ENCODE measurements around the gene TRAPPC10. TPM values are rescaled to one million over a fixed set of nuclear protein-coding genes. Genes with fewer than 3 reads are reported as not detected.
A peak's percentile ranks its signal among the peaks of the same experiment; 100 is the strongest.

The TRAPPC10 gene
- total RNA-seq, 6 experiments from 2014 or later = 15.4 to 25.6 (median 18.4) TPM

DNA sequence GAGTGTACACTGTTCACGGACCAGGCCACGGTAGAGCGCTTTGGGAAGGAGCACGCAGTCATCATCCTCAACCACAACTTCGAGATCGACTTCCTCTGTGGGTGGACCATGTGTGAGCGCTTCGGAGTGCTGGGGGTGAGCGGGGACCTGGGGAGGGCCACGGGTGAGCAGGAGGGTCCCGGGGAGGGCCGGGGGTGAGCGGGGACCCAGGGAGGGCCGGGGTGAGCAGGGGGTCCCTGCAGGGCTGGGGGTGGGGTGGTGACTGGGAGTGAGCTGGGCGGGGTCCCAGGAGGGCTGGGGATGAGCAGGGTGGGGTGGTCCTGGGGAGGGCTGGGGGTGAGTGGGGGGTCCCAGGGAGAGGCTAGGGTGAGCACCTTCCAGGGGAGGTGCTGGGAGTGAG, 44.1 kb upstream of the TRAPPC10 start:
- Histone ChIP-seq H3K4me1 (peaks cover 0 to 11% (median 0%) of the 10 kb centered on the region in 4 donors), H3K27ac (no peak overlapping the region), H3K4me3 (no peak overlapping the region), H3K36me3 (peaks cover 0 to 36% (median 8%) of the 10 kb centered on the region in 4 donors), H3K27me3 (no peaks in the 10 kb centered on the region), H3K9me3 (no peaks in the 10 kb centered on the region)
- DNase-seq = no peak
- intact Hi-C loops (cut with DNase I) = loop anchor here in 1 of 2 donors (5.0 kb wide), 1 partner anchor 161 kb away; no protein-coding TSS in a partner anchor
- no peak for TF ChIP-seq POLR2A (IDR thresholded peaks at IDR 0.05)
- no peak for TF ChIP-seq CTCF (IDR thresholded peaks at IDR 0.05)
- no peak for ATAC-seq
- 91% methylated on average over 10 of the region's 15 CpGs for WGBS (ENCODE audit: insufficient coverage, low coverage, low lambda C conversion rate, missing lambda C conversion rate)

DNA sequence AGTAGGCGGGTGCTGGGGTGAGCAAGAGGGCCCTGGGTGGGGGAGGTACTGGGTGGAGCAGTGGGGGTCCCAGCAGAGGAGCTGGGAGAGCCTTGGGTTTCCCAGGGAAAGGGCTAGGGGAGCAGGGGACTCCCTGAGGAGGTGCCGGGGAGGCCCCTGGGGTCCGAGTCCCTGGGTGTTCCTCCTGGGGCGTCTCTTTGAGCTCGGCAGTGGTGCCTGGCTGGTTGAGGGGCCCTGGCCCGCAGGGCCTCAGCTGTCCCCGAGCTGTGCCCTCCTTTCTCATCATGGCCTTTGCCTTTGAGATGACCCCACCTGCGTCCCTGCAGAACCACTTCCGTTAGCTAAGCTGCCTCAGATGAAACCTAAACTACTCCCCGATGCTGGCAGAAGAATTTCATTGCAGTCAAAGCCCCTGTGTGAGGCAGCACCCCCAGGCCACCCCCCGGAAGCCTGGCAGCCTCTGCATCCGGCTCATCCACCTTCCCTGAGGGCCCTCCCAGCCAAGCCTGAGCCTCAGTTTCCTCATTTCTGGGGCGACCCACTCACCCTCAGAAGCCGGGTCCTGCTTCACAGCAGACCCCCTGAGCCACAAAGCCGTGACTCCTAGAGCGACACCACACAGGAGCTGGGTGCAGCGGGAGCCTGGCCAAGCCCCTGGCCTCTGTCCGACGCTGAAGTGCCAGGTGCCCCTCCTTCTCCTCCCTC, 43.5 kb upstream of the TRAPPC10 start:
- Histone ChIP-seq H3K9me3 (no peaks in the 10 kb centered on the region), H3K27ac (no peak overlapping the region), H3K4me3 (no peak overlapping the region), H3K27me3 (no peaks in the 10 kb centered on the region), H3K36me3 (peaks cover 0 to 40% (median 8%) of the 10 kb centered on the region in 4 donors), H3K4me1 (peaks cover 0 to 11% (median 0%) of the 10 kb centered on the region in 4 donors)
- TF ChIP-seq POLR2A (IDR thresholded peaks at IDR 0.05) (no peak), CTCF (IDR thresholded peaks at IDR 0.05) (no peak)
- intact Hi-C loops (cut with DNase I) = loop anchor here in 1 of 2 donors (5.0 kb wide), 1 partner anchor 161 kb away; no protein-coding TSS in a partner anchor
- ATAC-seq = no peak
- 95% methylated on average over 3 of the region's 19 CpGs for WGBS (ENCODE audit: insufficient coverage, low coverage, low lambda C conversion rate, missing lambda C conversion rate)
- DNase-seq = no peak

- Histone ChIP-seq H3K36me3 (peaks cover 0 to 40% (median 8%) of the 10 kb centered on the region in 4 donors), H3K4me1 (peaks cover 0 to 11% (median 0%) of the 10 kb centered on the region in 4 donors), H3K9me3 (no peaks in the 10 kb centered on the region), H3K27me3 (no peaks in the 10 kb centered on the region), H3K27ac (no peak overlapping the region), H3K4me3 (no peak overlapping the region)
- ATAC-seq (no peak), DNase-seq (no peak)
- 93% methylated on average over 5 of the region's 17 CpGs for WGBS (ENCODE audit: insufficient coverage, low coverage, low lambda C conversion rate, missing lambda C conversion rate)
- TF ChIP-seq CTCF (IDR thresholded peaks at IDR 0.05) (no peak), POLR2A (IDR thresholded peaks at IDR 0.05) (no peak)
- intact Hi-C loops (cut with DNase I) = loop anchor here in 1 of 2 donors (5.0 kb wide), 1 partner anchor 162 kb away; no protein-coding TSS in a partner anchor
These were observed 43.0 kb upstream of the TRAPPC10 start for GRCh38 chr21:43969115-43969444.

GRCh38 chr21:43970551-43970950, 41.6 kb upstream of the TRAPPC10 start:
- ATAC-seq = no peak
- peaks cover 0 to 40% (median 8%) of the 10 kb centered on the region in 4 donors for H3K36me3 ChIP-seq
- TF ChIP-seq CTCF (IDR thresholded peaks at IDR 0.05) = no peak
- TF ChIP-seq POLR2A (IDR thresholded peaks at IDR 0.05) = no peak

More at GRCh38 chr21:43970551-43970950, 41.6 kb upstream of the TRAPPC10 start:
- intact Hi-C loops (cut with DNase I) = no loop called here
- peak overlapping the region in 1 of 3 donors; percentile 13 for H3K27ac ChIP-seq
- no peaks in the 10 kb centered on the region for H3K9me3 ChIP-seq
- no peak overlapping the region for H3K4me3 ChIP-seq
- H3K4me1 ChIP-seq = peaks cover 0 to 11% (median 0%) of the 10 kb centered on the region in 4 donors
- H3K27me3 ChIP-seq = no peaks in the 10 kb centered on the region
- 88% methylated on average over 7 of the region's 18 CpGs for WGBS (ENCODE audit: insufficient coverage, low coverage, low lambda C conversion rate, missing lambda C conversion rate)
- no peak for DNase-seq
